Tibial artery (tissue), 4 donors: Measurements from ENCODE around the gene CORO2A.

Experiments
- DNase-seq, 2 donors: peaks; one replicate each; pipeline ENCODE4 v3.0.0-alpha.2; 2019
- H3K27ac ChIP-seq, 2 donors: fragments of 200-600 bp; sonication (generic) in 1 of 2; 1 replicate in 1 of 2; 2 replicates in 1 of 2; pipeline ENCODE4 v1.5.1; 2018 to 2019; ENCODE audit warnings: mild to moderate bottlenecking in 1 of 2
- H3K27me3 ChIP-seq, 2 donors: fragments of 200-600 bp; sonication (generic) in 1 of 2; one replicate each; pipeline versions ENCODE4 v1.5.1 to v1.6.0; 2016 to 2019
- H3K36me3 ChIP-seq, 3 donors: fragments of 200-600 bp; sonication (generic) in 2 of 3; one replicate each; pipeline ENCODE4 v1.5.1; 2016 to 2019; ENCODE audit warnings: mild to moderate bottlenecking in 2 of 3
- H3K4me1 ChIP-seq, 4 donors: fragments of 200-600 bp; sonication (generic) in 2 of 4; 1 replicate in 3 of 4; 2 replicates in 1 of 4; pipeline ENCODE4 v1.5.1; 2016 to 2019
- H3K4me3 ChIP-seq, 2 donors: fragments of 200-600 bp; sonication (generic) in 1 of 2; 1 replicate in 1 of 2; 2 replicates in 1 of 2; pipeline ENCODE4 v1.5.1; 2018 to 2019; ENCODE audit warnings: mild to moderate bottlenecking in 2 of 2
- H3K9me3 ChIP-seq, 3 donors: fragments of 200-600 bp; sonication (generic) in 1 of 3; one replicate each; pipeline ENCODE4 v1.5.1; 2016 to 2019
- intact Hi-C: fragments of 100-400 bp; cut with DNase I; formaldehyde crosslinking; loops from one replicate; pipeline ENCODE4 v1.15.0; 2023; ENCODE audit warnings: low total_unique reads
- TF ChIP-seq, protein P1 (sequence below), 2 experiments: fragments of 200-600 bp in 1 of 2; fragments of 450-650 bp in 1 of 2; IDR thresholded peaks; one replicate each; pipeline ENCODE4 v1.5.1; 2017 to 2019; ENCODE audit warnings: antibody characterized with exemption in 2 of 2, mild to moderate bottlenecking in 1 of 2, moderate library complexity in 1 of 2

The CORO2A gene

DNA sequence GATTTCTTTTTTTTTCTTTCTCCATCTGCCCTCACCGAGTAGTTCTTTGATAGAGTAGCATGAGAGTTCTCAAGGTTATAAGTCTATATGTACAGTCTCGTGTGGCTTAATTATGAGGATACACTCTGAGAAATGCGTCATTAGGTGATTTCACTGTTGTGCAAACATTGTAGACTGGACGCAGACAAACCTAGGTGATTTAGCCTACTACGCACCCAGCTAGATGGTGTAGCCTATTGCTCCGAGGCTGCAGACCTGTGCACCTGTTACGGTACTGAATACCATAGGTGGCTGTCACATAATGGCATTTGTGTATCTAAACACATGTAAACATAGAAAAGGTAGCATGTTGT, 26.9 kb upstream of the CORO2A start:
- H3K27ac ChIP-seq: no peak overlapping the region
- peaks cover 0 to 51% (median 45%) of the 10 kb centered on the region in 3 donors for H3K36me3 ChIP-seq
- H3K27me3 ChIP-seq: no peaks in the 10 kb centered on the region
- H3K4me3 ChIP-seq: no peak overlapping the region
- H3K4me1 ChIP-seq: peaks cover 0 to 11% (median 4%) of the 10 kb centered on the region in 4 donors
- no peaks in the 10 kb centered on the region for H3K9me3 ChIP-seq
- intact Hi-C loops: no loop called here
- no peak for DNase-seq
- TF ChIP-seq, protein P1, sequence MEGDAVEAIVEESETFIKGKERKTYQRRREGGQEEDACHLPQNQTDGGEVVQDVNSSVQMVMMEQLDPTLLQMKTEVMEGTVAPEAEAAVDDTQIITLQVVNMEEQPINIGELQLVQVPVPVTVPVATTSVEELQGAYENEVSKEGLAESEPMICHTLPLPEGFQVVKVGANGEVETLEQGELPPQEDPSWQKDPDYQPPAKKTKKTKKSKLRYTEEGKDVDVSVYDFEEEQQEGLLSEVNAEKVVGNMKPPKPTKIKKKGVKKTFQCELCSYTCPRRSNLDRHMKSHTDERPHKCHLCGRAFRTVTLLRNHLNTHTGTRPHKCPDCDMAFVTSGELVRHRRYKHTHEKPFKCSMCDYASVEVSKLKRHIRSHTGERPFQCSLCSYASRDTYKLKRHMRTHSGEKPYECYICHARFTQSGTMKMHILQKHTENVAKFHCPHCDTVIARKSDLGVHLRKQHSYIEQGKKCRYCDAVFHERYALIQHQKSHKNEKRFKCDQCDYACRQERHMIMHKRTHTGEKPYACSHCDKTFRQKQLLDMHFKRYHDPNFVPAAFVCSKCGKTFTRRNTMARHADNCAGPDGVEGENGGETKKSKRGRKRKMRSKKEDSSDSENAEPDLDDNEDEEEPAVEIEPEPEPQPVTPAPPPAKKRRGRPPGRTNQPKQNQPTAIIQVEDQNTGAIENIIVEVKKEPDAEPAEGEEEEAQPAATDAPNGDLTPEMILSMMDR (IDR thresholded peaks at IDR 0.05): no peak

DNA sequence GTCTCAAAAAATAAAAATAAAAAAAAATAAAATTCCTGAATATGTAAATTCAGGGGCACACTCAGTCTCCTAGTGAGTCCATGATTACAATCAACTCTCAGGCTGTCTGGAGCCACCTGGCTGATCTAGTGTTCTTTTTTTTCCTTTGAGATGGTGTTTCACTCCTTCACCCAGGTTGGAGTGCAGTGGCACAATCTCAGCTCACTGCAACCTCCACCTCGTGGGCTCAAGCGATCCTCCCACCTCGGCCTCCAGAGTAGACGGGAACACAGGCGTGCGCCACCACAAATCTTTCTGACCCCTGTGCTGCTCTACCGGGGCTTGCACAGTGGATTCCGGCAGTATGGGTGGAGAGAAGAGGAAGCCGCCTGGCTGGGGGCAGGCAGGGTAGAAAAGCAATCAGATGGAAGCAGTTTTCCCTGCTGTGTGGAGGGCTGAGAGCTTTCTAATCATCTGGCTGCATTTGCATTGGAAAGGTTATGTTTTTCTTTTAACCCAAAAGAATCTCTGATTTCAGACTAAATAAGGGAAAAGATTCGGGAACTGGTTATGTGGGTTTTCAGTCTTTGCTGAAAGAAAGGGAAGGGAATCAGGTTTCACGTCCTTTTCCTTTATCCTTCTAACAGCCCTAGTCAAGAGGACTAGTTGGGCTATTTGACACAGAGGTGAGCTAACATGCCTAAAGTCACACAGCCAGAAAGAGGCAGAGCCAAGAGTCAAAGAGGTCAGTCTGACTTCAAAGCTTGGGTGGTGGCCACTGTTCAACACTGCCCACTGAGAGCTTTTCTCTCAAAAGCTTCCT, 26.3 kb upstream of the CORO2A start:
- intact Hi-C loops: no loop called here
- Histone ChIP-seq H3K27me3 (no peaks in the 10 kb centered on the region), H3K4me3 (no peak overlapping the region), H3K27ac (no peak overlapping the region), H3K36me3 (peaks cover 0 to 54% (median 45%) of the 10 kb centered on the region in 3 donors), H3K4me1 (peaks cover 0 to 10% (median 4%) of the 10 kb centered on the region in 4 donors), H3K9me3 (no peaks in the 10 kb centered on the region)
- no peak for DNase-seq
- TF ChIP-seq, protein P1 (IDR thresholded peaks at IDR 0.05): no peak

DNA sequence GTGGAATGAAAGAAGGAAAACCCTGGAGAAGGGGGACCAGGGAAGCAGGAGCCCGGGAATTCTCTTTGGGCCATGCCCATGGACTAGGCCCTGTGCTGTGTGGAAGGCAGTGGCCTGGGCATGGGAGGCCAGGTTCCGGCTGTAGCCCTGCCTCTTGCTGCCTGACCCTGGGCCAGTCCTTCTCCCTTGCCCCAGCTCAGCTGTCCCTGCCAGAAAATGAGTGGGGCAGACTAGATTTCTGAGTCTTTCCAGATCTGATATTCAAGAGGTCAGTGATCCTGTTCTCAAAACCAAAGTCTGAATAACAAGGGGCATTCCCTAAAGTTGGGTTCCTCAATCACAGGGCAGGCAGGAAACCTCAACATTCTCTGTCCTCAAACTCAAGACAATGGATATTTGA, 24.8 kb upstream of the CORO2A start:
- intact Hi-C loops: no loop called here
- Histone ChIP-seq H3K4me1 (no peaks in the 10 kb centered on the region), H3K27ac (no peak overlapping the region), H3K4me3 (no peak overlapping the region), H3K27me3 (no peaks in the 10 kb centered on the region), H3K36me3 (peaks cover 0 to 67% (median 45%) of the 10 kb centered on the region in 3 donors), H3K9me3 (no peaks in the 10 kb centered on the region)
- no peak for DNase-seq
- TF ChIP-seq, protein P1 (IDR thresholded peaks at IDR 0.05): no peak

DNA sequence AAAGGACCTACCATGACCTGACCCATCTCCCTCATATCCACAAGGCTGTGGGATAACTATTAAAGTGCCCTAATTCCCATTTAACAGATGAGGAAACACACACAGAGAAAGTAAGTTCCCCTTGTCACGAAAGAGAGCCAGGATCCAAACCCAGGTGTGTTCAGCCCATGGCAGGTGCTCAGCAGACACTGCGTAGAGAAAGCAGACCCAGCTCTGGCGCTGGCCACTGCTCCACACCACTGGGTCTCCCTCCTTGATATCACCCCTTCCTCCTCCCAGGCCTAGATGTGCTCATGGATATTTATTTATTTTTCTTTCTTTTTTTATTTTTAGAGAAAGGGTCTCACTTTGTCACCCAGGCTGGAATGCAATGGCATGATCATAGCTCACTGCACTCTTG, 24.0 kb upstream of the CORO2A start:
- intact Hi-C loops: no loop called here
- no peaks in the 10 kb centered on the region for H3K4me1 ChIP-seq
- peaks cover 0 to 70% (median 43%) of the 10 kb centered on the region in 3 donors for H3K36me3 ChIP-seq
- no peaks in the 10 kb centered on the region for H3K27me3 ChIP-seq
- TF ChIP-seq, protein P1 (IDR thresholded peaks at IDR 0.05): no peak
- no peaks in the 10 kb centered on the region for H3K9me3 ChIP-seq
- no peak overlapping the region for H3K4me3 ChIP-seq
- no peak overlapping the region for H3K27ac ChIP-seq
- no peak for DNase-seq

DNA sequence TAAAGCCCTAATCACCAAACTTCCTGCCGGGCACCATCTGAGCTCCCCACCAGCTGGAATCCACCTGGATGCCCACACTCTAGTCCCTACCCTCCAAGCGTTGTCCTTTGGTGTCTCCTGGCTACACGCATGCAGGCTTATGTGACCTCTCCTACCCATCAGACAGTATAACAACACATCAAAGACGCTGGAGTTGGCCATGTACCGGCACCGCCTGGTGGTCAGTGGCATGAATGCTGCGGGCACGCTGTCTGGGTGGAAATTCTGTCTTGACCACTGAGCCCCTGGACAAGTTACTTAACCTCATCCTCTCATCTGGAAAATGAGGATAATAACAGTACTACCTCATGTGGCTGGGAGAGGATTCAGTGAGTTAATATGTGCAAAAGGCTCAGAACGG, 23.4 kb upstream of the CORO2A start:
- intact Hi-C loops: no loop called here
- Histone ChIP-seq H3K36me3 (peaks cover 0 to 68% (median 39%) of the 10 kb centered on the region in 3 donors), H3K4me1 (no peaks in the 10 kb centered on the region), H3K27ac (no peak overlapping the region), H3K9me3 (no peaks in the 10 kb centered on the region), H3K27me3 (no peaks in the 10 kb centered on the region), H3K4me3 (no peak overlapping the region)
- no peak for DNase-seq
- TF ChIP-seq, protein P1 (IDR thresholded peaks at IDR 0.05): peak in 1 of 2 experiments; percentile 12
